Chondrocyte (in vitro differentiated cells): ENCODE results near the gene GPT2. TPM values are rescaled to one million over a fixed set of nuclear protein-coding genes. Genes with fewer than 3 reads are reported as not detected.

Source experiments
- DNase-seq: peaks from one replicate; pipeline ENCODE4 v3.0.0; 2021; ENCODE audit warnings: mixed read lengths, low spot score
- H3K27ac Mint-ChIP-seq: one replicate; pipeline ENCODE4 v1.8.0; 2021; ENCODE audit warnings: mild to moderate bottlenecking, moderate library complexity, mixed read lengths; ENCODE audit not compliant: unreplicated experiment
- H3K27me3 Mint-ChIP-seq: 2 replicates; pipeline ENCODE4 v1.8.0; 2021; ENCODE audit warnings: low read depth, mixed read lengths
- H3K36me3 Mint-ChIP-seq: 2 replicates; pipeline ENCODE4 v1.8.0; 2021; ENCODE audit warnings: low read depth, mixed read lengths
- H3K4me1 Mint-ChIP-seq: 2 replicates; pipeline ENCODE4 v1.8.0; 2021; ENCODE audit warnings: low read depth, mild to moderate bottlenecking, mixed read lengths
- H3K4me3 Mint-ChIP-seq: one replicate; pipeline ENCODE4 v1.8.0; 2021; ENCODE audit warnings: mild to moderate bottlenecking, moderate library complexity, mixed read lengths; ENCODE audit not compliant: unreplicated experiment
- H3K9me3 Mint-ChIP-seq: 2 replicates; pipeline ENCODE4 v1.8.0; 2021; ENCODE audit warnings: low read depth, mixed read lengths
- CTCF ChIP-seq: fragments of 200-600 bp; sonication (generic); IDR thresholded peaks from 2 replicates; pipeline ENCODE4 v1.5.0; 2021; ENCODE audit warnings: antibody characterized with exemption, mild to moderate bottlenecking, moderate library complexity
- total RNA-seq: library from RNA; stranded (reverse); gene quantifications from 3 replicates; pipeline ENCODE4 v1.2.1, GENCODE V29; 2021

Gene GPT2
- total RNA-seq, 1 donor from 2014 or later, result 59.6 TPM

GRCh38 chr16:46871597-46871996 is 12.6 kb upstream of the GPT2 start:
- H3K27me3 Mint-ChIP-seq, result peaks cover 2% of the 10 kb centered on the region
- H3K4me1 Mint-ChIP-seq, result no peaks in the 10 kb centered on the region
- DNase-seq, result no peak
- no peak for TF ChIP-seq CTCF
- H3K4me3 Mint-ChIP-seq, result no peak overlapping the region
- H3K27ac Mint-ChIP-seq, result no peak overlapping the region
- H3K36me3 Mint-ChIP-seq, result no peaks in the 10 kb centered on the region
- no peaks in the 10 kb centered on the region for H3K9me3 Mint-ChIP-seq

- Mint-ChIP-seq H3K27ac (no peak overlapping the region), H3K9me3 (no peaks in the 10 kb centered on the region), H3K27me3 (peaks cover 2% of the 10 kb centered on the region), H3K4me3 (no peak overlapping the region), H3K36me3 (no peaks in the 10 kb centered on the region), H3K4me1 (no peaks in the 10 kb centered on the region)
- no peak for TF ChIP-seq CTCF
- no peak for DNase-seq
These were observed 11.0 kb upstream of the GPT2 start for GRCh38 chr16:46873201-46873600.

- peaks cover 2% of the 10 kb centered on the region for H3K27me3 Mint-ChIP-seq
- no peaks in the 10 kb centered on the region for H3K4me1 Mint-ChIP-seq
- H3K36me3 Mint-ChIP-seq, result no peaks in the 10 kb centered on the region
- no peak overlapping the region for H3K27ac Mint-ChIP-seq
- H3K4me3 Mint-ChIP-seq, result no peak overlapping the region
- DNase-seq, result no peak
- no peak for TF ChIP-seq CTCF
- no peaks in the 10 kb centered on the region for H3K9me3 Mint-ChIP-seq
These were observed 8.9 kb upstream of the GPT2 start for GRCh38 chr16:46875243-46875642.

GRCh38 chr16:46882304-46882939 is 1.7 kb upstream of the GPT2 start:
- DNase-seq, result no peak
- Mint-ChIP-seq H3K4me1 (peaks cover 33% of the 10 kb centered on the region), H3K4me3 (no peak overlapping the region), H3K27ac (no peak overlapping the region), H3K9me3 (no peaks in the 10 kb centered on the region), H3K36me3 (peaks cover 4% of the 10 kb centered on the region), H3K27me3 (peaks cover 1% of the 10 kb centered on the region)
- TF ChIP-seq CTCF, result no peak

GRCh38 chr16:46882940-46883307 is 1.2 kb upstream of the GPT2 start:
- TF ChIP-seq CTCF, result no peak

More at GRCh38 chr16:46882940-46883307, 1.2 kb upstream of the GPT2 start:
- DNase-seq, result no peak
- H3K4me3 Mint-ChIP-seq, result no peak overlapping the region
- peak overlapping the region; percentile 99 for H3K27ac Mint-ChIP-seq
- H3K4me1 Mint-ChIP-seq, result peaks cover 38% of the 10 kb centered on the region
- H3K36me3 Mint-ChIP-seq, result peaks cover 4% of the 10 kb centered on the region
- H3K27me3 Mint-ChIP-seq, result peaks cover 1% of the 10 kb centered on the region
- H3K9me3 Mint-ChIP-seq, result no peaks in the 10 kb centered on the region
